HG03521 (cell line): Measurements from ENCODE around the gene SLC35D3.
"Not testable (repeated sequence)": the region's sequence is repeated elsewhere in the genome, so short reads cannot be mapped to it uniquely, and the experiment has no call there.

Source experiments
- ATAC-seq: cut with Tn5 transposase; IDR thresholded peaks from one replicate; pipeline ENCODE4 v1.9.1; 2021; ENCODE audit warnings: mild to moderate bottlenecking, moderate library complexity; ENCODE audit not compliant: unreplicated experiment

The SLC35D3 gene

GRCh38 chr6:136923116-136923953 is 1.2 kb downstream of the SLC35D3 start:
- no peak for ATAC-seq

GRCh38 chr6:136923954-136924673 is 2.0 kb downstream of the SLC35D3 start:
- no peak for ATAC-seq

GRCh38 chr6:136926383-136926782 is 4.3 kb downstream of the SLC35D3 start:
- no peak for ATAC-seq

- no peak for ATAC-seq
These were observed 5.2 kb downstream of the SLC35D3 start for GRCh38 chr6:136927292-136927691.

- ATAC-seq = no peak
These were observed 8.4 kb downstream of the SLC35D3 start for GRCh38 chr6:136930528-136930927.

- ATAC-seq = no peak
These were observed 10.5 kb downstream of the SLC35D3 start for GRCh38 chr6:136932599-136932998.

DNA sequence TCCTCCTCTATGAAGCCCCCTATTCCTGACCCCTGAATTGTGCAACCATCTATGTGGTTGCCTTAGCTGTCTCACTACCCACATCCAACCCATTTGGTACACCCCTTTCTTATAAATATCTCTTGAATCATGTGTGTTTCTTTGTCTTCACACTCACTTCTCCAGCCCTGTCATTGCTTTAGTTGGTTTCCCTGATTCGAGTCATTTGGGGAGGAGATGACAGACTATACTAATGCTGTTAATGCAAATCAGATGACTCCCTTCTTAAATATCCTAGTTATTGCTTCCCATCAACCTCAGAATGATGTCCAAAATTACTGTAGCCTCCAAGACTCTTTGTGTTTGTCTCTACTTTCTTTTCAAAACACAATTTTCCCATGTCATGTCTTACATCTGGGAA is 23.0 kb downstream of the SLC35D3 start:
- ATAC-seq = no peak

GRCh38 chr6:136945711-136946121 is 23.6 kb downstream of the SLC35D3 start:
- no peak for ATAC-seq

DNA sequence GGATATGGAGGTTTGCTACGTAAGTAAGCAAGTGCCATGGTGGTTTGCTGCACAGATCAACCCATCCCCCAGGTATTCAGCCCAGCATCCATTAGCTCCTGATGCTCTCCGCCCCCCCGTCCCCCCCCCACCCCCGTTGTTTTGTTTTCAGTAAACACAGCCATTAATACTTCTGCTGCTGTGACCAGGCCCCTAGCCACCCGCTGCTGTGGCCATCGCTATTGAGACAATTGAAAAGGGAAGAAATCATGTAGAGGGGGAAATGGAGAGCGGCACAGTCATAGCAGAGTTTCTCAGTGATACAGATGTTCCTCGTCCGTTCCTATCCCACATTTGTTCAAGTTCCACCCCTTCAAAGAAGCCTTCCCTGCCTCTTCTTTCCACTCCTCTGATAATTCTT is 24.9 kb downstream of the SLC35D3 start:
- ATAC-seq = no peak

DNA sequence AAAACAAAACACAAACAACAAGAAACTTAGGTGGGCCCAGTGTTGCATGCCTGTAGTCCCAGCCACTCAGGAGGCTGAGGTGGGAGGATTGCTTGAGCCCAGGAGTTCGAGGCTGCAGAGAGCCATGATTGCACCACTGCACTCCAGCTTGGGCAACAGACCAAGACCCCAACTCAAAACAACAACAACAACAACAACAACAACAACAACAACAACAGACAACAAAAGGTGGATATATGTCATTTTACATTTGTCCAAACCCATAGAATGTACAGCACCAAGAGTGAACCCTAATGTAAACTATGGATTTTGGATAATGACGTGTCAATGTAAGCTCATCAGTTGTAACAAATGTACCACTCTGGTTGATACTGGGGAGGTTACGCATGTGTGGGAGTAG is 27.9 kb downstream of the SLC35D3 start:
- not testable (repeated sequence) for ATAC-seq

DNA sequence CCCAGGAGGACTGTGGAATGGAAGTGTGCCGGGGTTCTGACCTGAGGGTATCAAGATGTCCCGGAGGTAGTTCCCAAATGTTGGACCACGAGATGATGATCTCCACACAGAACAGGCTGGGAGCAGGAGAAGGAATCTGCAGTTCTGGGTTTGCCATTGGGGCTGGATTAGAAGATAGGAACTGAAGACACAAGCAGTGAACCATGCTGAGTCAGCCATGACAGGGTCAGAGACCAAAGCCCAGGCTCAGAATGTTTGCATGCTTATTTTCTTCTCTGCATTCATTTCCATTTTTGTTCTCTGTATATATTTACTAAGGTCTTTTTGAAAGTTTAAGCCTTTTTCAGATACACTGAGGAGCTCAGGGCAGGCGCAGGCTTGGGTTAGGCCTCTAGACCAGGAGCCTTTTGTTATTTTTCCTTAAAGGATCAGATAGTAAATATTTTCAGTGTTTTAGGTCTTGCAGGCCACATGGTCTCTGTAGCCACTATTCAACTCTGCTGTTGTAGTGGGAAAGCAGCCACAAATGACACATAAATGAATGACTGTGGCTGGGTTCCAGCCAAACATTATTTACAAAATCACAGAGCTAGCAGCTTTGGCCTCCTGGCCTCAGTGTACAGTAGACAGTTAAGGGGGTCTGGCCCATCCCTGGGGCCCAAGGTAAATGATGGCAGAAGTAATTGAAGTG is 28.5 kb downstream of the SLC35D3 start:
- no peak for ATAC-seq

- ATAC-seq = no peak
These were observed 30.7 kb downstream of the SLC35D3 start for GRCh38 chr6:136952714-136953260.

DNA sequence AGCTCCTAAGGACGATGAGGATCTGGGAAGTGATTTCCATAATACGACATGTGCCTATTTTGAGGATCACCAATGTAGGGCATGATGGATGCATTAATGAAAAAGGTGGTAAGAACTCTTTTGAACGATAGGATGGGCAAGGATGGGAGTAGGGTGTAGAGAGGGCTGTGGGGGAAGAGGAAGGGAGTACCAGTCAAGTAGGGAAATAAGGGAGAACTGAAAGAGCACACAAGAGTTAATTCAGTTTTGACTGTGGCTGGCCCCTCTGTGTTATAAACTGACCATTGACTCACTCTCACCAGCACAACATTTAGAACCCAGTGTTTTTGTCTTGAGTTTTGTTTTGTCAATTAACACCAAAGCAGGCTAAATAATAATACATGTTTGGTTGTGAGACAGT is 33.0 kb downstream of the SLC35D3 start:
- no peak for ATAC-seq

DNA sequence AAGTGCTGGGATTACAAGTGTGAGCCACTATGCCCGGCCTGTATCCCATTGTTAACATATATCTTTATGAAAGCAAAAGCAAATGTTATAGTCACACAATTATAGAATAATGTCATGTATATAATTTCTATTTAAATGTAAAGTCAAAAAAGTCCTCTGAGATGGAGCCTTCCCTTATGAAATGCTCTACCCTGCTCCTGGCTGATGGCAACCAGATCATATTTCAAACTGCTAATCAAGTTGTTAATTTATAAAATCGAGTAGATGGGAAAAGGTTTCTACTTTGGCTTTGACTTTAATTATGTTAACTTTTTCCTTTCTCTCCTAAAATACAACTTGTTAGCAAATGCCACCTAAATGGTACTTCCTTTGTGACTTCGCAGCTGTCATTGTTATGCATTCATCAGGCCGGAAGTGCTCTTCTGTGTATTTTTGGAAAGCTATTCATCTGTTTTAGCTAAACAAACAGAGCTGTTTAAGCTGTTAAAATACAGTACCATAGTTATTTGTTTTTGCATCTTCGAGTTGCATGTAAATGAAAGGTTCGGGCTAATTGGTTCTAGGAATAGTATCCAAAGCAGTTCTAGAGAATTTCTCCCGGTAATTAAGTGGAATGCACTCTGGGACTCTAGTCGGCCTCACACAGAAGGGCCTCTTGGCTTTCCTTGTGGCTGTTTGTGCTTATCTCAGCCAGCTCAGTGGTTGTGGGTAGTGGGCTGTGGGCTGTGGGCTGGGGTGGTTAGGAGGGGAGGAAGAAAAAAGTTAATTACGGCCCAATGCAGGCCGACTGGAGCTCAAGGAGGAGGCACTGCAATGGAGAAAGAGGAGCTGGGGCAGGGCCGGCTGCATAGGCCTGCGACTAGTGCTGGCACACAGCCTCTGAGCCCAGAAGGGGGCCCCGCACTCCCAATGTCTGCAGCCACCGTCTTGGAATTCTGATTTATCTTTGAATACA is 34.8 kb downstream of the SLC35D3 start:
- ATAC-seq = no peak

GRCh38 chr6:136958168-136958567 is 36.1 kb downstream of the SLC35D3 start:
- no peak for ATAC-seq

DNA sequence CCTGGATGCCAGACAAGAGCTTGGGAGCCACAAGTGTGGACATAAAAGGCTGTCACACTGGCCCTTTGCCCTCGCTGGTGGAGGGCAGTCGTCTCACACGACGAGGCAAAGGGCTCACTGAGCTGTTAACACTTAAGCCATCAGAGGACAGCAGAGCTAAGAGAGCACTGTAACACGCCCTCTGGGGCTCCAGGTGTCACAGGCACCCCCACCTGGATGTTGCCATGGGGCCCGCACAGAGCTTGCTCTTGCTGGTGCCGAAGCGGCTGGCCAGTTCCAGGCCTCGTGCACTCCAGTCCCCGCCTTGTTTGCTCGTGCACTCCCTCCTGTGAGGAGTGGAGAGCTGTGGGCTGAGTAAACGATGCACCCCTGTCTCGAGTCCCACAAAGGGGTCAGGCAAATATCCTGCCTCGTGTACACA is 37.4 kb downstream of the SLC35D3 start:
- no peak for ATAC-seq

DNA sequence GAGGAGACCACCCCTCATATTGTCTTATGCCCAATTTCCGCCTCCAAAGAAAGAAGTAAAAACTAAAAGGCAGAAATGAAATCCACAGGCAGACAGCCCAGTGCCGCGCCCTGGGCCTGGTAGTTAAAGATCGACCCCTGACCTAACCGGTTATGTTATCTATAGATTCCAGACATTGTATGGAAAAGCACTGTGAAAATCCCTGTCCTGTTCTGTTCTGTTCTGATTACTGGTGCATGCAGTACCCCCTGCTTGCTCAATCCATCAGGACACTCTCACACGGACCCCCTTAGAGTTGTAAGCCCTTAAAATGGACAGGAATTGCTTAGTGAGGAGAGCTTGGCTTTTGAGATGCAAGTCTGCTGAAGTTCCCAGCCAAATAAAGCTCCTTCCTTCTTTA is 37.8 kb downstream of the SLC35D3 start:
- not testable (repeated sequence) for ATAC-seq

DNA sequence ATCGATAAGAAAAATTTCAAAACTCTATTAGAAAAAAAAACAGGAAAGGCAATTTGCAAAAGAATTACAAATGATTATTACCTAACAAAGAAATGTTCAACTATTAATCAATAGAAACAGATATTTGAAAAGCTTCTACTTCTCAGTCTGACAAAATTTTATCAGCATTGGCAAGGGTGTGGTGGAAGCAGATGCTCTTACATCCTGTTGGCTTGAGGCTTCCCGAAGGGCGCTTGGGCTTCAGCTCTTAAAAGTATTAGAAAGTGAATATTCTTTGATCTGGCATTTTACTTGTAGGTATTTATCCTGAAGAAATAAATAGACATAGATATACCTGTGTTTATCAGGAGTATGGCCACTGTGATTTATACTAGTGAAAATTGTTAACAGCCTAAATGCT is 38.7 kb downstream of the SLC35D3 start:
- ATAC-seq = no peak

- no peak for ATAC-seq
These were observed 39.7 kb downstream of the SLC35D3 start for GRCh38 chr6:136961848-136962247.

GRCh38 chr6:136962661-136963060 is 40.6 kb downstream of the SLC35D3 start:
- no peak for ATAC-seq
